Hindlimb muscle (tissue), 1 donor: ENCODE results near the gene NID1. TPM values are rescaled to one million over a fixed set of nuclear protein-coding genes. Genes with fewer than 3 reads are reported as not detected.
"Not testable (repeated sequence)": the region's sequence is repeated elsewhere in the genome, so short reads cannot be mapped to it uniquely, and the experiment has no call there.

ENCODE experiments used
- DNase-seq: peaks from one replicate; pipeline ENCODE4 v3.0.0-alpha.2; 2013
- polyA plus RNA-seq: library from polyadenylated mRNA; unstranded; fragments of 120-200 nt; gene quantifications from one replicate; pipeline ENCODE4 v1.2.1, GENCODE V29; 2013; ENCODE audit not compliant: insufficient read length

Gene NID1
- polyA plus RNA-seq, 1 donor = 239 TPM

DNA sequence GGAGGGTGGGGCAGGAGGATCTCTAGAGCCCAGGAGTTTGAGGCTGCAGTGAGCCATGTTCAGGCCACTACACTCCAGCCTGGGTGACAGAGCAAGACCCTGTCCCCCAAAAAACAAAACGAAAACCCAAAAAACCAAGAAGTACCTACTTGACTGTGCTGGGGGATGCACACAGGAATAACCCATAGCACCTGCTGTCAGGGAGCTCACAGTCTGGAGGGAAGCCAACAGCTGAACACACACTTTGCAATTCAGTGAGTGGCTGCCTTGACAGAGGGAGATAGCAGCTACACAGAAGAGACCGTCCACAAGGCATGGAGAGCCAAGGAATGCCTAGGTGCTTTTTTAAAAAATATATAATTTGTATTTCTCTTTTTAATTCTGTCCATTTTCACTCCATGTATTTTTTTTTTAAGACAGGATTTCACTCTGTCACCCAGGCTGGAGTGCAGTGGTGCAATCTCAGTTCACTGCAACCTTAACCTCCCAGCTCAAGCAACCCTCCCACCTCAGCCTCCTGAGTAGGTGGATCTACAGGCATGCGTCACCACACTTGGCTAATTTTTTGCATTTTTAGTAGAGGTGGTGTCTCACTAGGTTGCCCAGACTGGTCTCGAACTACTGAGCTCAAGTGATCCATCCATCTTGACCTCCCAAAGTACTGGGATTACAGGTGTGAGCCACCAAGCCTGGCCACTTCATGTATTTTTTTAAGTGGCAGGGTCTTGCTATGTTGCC lies 68.7 kb downstream of the NID1 start:
- no peak for DNase-seq

DNA sequence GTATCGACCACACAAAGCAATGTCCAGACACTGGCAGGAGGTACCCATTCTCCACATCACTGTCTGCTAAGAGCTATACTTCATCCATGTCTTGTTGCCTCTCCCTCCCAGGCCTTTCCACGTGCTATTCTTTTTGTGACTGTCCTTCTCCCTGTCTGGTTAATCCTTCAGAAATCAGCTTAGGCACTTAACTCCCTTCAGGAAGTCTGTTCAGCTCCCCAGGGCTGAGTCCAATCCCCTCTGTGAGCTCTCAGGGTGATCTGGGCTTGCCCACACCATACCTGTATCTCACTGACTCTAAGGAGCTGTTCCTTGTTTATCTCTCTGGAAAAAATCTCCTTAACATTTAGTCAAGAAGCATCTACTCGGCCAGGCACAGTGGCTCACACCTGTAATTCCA lies 69.4 kb downstream of the NID1 start:
- DNase-seq = no peak

DNA sequence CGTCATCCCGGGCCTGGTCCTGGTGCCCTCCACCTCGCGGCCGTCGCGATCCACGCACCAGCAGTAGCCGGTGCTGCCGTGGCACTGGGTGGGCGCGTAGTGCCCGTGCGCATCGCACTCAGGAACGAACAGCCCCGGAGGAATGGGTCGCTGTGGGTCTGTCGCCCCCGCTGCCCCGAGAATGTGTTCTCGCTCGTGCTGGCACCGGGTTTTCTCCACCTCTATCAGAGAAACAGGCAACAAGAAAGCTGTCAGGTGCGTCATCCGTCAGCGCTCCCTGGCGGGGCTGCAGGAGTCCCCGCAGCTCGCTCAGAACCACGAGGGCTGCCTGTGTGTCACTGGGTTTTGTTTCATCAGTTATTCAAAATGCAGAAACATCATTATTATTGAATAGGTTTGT lies 71.2 kb downstream of the NID1 start:
- no peak for DNase-seq

DNA sequence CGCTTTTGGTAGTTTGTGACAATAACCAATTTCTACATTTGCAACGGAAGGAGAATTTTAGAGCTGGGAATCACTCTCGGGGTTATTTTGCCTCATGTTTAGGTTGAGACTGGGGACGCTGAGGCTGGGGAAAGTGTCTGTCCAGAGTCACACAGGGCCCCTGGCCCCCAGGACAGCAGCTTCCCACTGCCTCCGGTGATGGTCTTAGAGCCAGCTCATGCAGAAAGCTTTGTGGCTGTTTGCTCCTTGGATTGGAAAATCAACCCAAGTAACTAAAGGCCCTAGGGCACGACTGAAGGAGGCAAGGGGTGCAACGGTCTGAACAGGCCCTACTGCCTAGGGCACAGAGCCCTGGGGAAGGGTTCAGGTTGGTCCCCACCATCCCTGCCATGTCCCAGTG lies 72.0 kb downstream of the NID1 start:
- DNase-seq = no peak

DNA sequence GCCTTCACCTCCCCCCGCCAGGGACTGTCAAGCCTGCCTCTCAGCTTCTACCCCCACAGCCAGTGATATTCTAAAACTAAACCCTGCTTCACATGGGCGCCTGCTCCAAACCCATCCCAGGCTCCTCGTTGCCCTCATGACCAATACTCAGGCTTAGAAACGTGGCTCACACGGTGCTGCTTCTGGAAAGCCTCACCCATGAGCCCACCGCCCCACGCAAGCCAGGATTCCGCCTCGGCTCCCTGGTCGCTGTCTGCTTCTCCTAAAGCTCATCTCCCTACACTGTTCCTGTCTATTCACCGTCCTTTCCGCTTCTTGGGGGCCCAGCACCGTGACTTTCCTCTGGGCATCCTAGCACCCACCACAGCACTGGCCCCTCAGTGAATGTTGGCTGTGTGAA lies 72.5 kb downstream of the NID1 start:
- no peak for DNase-seq

DNA sequence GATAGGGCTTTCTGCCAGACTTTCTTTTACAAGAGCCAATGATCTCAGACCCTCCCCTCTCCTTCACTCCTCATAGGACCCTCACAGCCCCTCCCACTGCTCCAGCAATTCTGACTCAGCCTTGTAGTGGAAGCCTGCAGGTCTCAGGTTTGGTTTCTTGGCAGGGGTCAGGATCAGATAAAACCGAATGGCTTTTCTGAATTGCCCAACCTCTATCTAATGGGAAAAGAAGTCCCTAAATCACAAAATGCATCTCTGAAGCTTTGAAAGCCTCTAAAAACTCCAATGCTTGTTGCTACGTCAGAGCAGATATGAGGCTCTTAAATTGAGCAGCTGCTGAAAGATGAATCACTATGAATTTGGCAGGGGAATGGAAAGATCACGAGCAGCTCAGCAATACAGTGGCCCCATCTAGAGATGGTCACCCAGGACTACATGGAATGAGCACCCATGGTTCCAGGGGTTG lies 74.5 kb downstream of the NID1 start:
- DNase-seq = no peak

DNA sequence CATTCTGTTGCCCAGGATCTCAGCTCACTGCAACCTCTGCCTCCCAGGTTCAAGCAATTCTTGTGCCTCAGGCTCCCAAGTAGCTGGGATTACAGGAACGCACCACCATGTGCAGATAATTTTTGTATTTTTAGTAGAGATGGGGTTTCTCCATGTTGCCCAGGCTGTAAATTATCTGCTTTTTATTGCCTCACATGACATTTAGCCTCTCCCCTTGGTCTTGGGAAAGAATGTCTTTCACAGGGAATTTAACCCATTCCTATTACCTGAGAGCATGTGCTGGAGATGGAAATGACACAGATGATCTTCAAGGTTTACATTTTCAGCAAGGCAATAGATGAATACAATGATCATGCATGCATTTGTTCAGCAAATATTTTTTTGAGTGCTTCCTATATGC lies 75.8 kb downstream of the NID1 start:
- no peak for DNase-seq

DNA sequence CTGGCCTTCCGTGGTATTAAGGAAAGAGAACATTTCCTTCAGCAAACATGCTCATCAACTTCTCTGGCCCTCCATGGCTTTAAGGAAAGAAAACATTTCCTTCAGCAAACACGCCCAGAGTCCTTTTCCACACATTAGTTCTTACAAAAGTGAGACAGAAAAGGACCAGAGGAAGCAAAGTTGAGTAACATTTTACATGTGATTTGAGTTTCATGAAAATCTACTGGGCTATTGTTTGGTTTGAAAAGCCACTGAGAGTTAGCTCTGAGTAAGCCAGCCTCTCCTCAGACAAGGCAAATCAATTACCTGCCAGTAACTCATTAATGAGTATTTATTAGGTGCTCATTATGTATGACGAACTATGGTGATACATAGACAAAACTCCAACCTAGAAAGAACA lies 78.0 kb downstream of the NID1 start:
- no peak for DNase-seq

DNA sequence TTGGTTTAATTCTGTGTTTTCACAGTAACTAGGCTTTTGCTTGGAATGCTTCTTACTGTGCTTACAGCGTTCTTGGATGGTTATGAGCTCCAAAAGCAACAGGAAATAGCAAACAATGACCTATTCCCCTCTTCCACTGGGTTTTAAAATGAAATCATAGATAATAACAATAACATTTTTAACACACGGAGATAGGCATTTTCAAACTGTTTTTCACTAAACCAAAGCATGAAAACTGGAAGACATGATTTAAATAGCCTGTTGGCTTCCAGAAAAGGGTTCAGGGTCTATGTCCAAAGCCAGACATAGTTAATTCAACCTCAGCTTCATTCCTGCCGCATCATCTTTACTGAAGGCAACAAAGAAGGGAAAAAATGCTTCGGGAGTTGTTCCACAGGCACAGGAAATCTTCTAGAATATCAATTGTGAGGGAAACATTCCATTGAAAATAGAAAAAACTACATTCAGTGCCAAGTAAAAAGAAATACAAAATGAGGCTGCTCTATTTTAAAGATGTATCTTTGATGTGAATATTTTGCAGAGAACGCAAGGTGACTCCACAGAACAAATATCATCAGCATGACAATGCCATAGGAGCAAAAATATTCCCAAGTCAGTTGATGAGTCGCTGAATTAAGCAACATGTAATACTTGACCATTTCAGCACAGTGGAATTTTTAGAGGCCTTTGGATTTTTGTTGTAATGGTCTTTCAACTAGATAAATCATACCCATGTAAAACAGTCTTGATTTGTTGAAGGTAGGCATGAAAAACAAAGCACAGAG lies 80.7 kb downstream of the NID1 start:
- peak; percentile 32 for DNase-seq

DNA sequence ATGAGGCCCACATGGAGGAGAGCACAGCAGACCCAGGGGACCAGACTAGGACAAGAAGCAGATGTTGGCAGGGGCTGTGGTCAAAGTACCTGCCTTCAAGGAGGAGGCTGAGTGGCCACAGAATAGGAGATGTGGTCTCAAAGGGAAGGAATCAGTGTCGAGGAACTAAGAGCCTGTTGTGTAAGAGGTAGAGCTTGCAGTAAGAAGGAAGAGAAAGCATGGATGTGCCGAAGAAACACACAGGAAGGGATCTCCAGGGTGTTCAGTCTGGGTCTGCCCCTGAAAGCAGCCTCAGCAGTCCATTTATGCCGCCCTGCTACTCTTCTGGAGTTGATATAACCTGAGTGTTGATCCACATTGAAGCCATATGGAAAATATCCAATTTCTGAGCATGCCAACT lies 83.9 kb downstream of the NID1 start:
- DNase-seq = no peak

DNA sequence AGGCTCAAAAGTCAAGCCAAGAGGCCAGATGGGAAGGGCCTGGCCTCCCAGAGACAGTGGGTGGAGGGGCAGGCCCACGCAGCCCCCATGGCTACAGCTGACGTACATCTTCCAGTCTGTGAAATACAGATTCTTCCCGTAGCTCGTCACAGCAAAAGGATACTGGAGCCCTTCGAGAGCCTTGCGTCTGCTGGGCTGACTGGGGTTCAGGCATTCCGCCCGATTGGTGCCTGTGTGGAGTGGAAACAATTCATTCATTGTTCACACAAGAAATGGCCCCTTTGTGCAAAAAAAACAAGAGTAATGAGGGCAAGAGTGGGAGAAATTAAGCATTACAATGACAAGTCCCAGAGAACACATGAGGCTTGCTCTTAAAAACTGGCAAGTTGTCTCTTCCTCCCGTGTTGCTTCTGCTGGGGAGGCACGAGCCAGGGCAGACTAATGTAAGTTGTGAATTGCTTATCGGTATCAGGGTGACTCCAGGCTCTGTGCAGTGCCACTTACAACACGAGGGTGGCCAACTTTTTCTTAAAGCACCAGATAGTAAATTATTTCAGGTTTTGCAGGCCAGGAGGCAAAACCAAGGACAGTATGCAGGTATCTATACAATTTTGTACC lies 85.1 kb downstream of the NID1 start:
- no peak for DNase-seq

DNA sequence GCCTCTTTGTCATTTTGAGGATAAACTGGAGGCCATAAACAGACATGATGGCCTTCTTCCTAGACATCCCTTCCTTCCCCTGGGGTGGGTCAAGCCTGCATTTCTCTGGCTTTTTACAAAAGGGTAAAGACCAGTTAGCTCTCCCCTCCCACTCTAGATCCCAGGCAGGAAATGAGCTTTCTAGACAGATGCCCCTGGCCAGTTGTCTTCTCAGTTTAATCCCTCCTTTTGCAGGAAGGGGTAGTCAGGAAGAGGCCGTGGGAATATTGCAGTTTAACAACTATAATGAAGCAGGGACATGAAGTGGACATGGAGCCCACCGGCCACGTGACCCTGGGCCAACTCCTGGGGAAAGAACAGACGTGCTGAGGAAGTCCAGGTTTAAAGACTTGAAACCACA lies 85.7 kb downstream of the NID1 start:
- DNase-seq = no peak

DNA sequence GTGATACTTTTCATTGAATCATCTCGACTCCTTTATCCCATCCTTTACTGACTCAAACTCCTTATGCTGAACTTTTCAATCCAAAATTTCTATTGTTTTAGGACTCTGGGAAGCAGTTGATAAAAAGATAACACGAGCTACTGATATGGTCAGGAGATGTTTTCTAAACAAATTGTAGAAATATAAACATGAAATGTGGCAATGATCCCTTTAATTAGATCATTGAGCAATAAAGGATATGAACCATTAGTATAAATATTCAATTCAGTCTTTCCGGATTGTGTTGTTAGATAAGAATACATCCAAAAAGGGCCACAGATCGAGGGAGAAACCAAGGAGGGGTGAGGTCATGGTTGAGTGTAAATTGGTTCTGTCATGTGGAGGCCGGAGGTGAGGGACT lies 88.4 kb downstream of the NID1 start:
- no peak for DNase-seq

DNA sequence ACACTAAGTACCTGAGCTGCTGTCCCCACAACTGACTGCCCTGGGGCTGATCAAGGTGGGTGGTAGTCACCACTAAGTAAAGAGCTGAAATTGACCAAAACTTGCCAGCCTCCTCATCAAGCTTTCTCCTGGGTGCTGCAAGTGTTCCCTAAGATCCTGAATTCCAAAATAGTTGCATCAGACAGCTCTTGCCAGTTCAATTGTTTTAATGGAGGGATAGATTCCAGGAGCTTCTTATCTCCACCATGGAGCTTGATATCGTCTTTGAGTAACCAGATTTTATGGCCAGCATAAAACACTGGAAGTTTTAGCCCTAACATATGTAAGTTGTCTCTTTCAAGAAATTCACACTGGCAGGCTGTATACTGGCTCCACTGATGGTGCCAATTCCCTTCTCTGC lies 90.3 kb downstream of the NID1 start:
- no peak for DNase-seq

DNA sequence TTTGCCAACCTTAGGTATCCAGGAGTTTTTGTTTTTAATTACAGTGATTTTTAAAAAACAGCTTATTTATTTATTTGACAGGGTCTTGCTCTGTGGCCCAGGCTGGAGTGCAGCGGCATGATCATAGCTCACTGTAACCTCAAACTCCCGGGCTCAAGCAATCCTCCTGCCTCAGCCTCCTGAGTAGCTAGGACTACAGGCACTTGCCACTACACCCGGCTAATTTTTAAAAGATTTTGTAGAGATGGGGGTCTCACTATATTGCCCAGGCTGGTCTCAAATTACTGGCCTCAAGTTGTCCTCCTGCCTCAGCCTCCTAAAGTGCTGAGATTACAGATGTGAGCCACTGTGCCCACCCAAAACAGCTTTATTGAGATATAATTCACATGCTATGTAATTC lies 92.2 kb downstream of the NID1 start:
- DNase-seq = not testable (repeated sequence)

DNA sequence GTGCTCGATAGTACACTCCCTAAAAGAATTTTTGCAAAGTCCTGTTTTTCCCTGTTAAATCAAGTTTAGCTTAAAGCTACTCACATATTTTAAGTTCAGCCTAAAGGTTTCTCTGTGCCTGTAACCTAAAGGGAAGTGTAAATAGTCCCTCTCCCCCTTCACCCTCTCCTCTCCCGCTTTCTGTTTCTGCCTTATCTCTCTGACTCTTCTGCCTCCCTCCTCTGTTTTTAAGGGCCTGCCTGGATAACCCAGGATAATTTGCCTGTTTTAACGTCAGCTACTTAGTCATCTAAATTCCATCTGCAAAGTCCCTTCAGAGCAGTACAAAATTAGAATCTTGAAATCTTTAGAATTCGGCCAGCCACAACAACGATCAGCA lies 92.6 kb downstream of the NID1 start:
- peak; percentile 32 for DNase-seq

DNA sequence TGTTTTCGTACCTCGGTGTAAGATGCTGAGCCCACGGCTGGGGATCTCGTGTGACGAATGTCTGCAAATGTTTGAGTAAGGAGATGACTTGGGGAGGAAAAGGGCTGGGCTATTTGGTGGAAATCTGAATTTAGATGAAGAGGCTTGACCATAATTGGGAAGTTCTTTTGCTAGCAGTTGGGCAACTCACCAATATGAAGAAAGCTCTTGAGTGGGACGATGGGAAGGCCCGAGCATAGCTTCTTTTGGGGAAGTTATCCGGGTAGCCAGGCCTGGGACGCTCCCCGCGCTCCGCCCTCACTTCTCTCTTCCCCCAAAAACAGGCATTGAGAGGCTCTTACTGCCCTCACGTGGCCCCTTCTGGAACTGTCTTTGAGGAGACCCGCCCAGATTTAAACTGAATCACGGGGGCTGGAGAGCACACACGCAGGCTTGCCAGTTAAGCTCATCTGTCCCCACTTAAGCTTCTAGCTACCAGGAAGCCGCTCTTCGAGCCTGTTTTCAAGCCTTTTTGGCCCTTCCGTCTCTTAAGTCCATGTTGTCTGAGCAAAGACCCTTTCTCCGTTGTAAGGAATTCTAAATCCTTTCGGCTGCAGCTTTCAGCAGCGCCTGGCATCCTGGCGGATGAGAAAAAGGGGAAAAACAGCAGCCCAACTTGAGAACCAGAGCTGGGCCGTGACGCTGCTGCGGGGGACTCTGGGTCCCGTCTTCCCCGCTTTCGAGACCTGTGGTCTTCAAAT lies 93.1 kb downstream of the NID1 start:
- peak; percentile 96 for DNase-seq

DNA sequence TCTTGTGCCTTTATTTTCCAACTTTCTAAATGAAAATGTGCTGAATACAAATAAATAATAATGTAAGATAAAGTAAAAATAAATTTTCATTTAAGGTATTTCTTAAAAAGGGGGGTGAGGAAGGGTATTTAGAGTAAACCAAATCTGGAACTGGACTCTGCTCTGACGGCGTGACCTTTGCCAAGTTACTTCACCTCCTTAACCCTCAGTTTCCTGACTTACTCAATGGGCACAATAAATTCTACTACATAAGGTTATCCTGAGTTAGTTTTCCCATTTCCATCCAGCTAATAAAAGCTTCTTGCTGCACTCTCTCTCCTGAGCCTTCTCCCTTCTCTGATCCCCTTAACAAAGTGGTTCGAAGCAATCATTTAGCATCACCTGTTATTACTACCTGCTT lies 93.9 kb downstream of the NID1 start:
- DNase-seq = no peak

DNA sequence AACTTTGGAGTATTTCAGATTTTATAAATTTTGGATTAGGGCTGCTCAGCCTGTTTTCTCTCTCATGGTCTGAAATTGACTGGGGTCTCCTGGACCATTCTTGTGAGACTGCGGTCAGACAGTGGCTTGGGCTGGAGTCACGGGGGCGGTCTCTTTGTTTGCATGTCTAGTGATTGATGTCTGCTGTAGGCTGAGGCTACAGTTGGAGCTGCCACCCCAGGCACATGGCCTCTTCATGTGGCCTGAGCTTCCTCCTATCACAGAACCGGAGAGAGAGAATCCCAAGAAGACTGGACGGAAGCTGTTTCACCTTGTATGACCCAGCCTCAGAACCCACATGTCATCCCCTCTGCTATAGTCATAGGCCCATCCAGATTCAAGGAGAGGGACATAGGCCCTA lies 96.1 kb downstream of the NID1 start:
- no peak for DNase-seq

DNA sequence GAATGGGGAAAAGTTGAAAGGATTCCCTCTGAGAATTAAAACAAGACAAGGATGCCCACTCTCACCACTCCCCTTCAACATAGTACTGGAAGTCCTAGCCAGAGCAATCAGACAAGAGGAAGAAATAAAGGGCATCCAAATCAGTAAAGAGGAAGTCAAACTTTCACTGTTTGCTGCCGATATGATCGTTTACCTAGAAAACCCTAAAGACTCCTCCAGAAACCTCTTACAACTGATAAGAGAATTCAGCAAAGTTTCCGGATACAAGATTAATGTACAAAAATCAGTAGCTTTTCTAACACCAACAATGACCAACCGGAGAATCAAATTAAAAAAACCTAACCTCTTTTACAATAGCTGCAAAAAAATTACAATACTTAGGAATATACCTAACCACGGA lies 98.8 kb downstream of the NID1 start:
- not testable (repeated sequence) for DNase-seq

DNA sequence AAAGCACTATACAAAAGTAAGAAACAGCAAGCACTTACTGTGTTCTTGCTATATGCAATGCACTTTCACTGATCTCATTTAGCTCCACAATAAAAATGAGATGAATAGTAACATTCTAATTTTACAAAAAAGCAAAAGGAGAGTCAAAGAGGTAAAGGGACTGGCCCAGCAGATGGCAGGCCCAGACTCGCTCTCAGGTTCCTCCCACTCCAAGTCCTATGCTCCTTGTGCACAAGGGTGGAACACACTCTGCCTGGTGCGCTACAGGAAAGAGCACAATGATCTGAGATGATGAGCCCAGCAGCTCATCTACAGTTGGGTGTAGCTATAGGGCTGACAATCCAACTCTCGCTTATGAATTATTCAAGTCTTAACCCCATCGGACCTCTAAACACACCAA lies 104.1 kb downstream of the NID1 start:
- DNase-seq = no peak

DNA sequence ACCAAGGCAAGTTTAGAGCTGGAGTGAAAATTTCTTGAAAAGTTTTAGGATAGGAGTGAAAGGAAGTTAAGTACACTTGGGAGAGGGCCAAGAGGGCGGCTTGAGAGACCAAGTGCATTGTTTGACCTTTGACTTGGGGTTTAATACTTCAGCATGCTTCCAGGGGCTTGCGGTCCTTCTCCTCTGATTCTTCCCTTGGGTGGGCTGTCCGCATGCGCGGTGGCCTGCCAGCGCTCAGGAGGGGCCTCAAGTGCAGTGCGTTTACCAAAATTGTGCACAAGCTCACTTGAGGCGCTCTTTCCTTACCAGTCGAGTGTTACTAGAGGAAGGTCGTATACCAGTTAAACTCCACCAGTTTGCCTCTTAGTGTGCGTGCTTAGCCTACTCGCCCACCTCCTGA lies 106.9 kb downstream of the NID1 start:
- DNase-seq = no peak

DNA sequence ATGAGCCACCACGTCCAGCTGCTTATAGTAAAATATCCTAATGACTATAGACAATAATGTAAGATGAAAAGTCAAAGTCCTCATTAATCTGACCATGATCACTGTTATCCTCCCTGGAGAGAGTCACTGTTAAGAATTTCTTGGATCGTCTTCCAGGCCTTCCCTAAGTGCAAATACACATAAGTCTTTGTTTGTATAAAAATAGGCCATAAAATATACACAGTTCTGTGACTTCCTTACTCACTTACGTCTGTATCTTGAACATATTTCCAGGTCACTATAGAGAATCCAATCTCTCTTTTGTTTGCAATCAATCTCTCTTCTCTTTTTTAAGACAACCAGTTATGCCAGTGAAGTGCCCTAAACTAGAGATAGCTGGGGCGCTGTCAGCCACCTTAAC lies 109.1 kb downstream of the NID1 start:
- DNase-seq = no peak
